ENCODE data around the gene CAMTA1. TPM values are rescaled to one million over a fixed set of nuclear protein-coding genes. Genes with fewer than 3 reads are reported as not detected.

The CAMTA1 gene
- total RNA-seq, 4 donors from 2014 or later, result 86.3 to 170 (median 132) TPM

DNA sequence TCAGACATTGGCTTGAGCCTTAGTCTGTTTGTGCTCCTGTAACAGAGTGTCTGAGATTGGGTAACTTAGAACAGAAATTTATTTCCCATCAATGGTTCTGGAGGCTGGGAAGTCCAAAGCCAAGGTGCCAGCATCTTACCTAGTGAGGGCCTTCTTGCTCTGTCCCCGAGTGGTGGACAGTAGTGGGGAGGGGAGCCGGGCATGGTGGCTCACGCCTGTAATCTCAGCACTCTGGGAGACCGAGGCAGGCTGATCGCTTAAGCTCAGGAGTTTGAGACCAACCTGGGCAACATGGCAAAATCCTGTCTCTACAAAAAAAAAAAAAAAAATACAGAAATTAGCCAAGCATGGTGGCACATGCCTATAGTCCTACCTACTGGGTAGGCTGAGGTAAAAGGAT, 649.3 kb downstream of the CAMTA1 start:
- TF ChIP-seq POLR2A (IDR thresholded peaks at IDR 0.05) (no peak), POLR2AphosphoS5 (IDR thresholded peaks at IDR 0.05) (no peak), EP300 (IDR thresholded peaks at IDR 0.05) (no peak)
- TF ChIP-seq, protein P1, sequence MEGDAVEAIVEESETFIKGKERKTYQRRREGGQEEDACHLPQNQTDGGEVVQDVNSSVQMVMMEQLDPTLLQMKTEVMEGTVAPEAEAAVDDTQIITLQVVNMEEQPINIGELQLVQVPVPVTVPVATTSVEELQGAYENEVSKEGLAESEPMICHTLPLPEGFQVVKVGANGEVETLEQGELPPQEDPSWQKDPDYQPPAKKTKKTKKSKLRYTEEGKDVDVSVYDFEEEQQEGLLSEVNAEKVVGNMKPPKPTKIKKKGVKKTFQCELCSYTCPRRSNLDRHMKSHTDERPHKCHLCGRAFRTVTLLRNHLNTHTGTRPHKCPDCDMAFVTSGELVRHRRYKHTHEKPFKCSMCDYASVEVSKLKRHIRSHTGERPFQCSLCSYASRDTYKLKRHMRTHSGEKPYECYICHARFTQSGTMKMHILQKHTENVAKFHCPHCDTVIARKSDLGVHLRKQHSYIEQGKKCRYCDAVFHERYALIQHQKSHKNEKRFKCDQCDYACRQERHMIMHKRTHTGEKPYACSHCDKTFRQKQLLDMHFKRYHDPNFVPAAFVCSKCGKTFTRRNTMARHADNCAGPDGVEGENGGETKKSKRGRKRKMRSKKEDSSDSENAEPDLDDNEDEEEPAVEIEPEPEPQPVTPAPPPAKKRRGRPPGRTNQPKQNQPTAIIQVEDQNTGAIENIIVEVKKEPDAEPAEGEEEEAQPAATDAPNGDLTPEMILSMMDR (IDR thresholded peaks at IDR 0.05), result no peak
- H3K9me3 ChIP-seq, result peaks cover 0 to 7% (median 0%) of the 10 kb centered on the region in 3 donors
- H3K36me3 ChIP-seq, result no peaks in the 10 kb centered on the region
- no peak overlapping the region for H3K4me3 ChIP-seq
- H3K27ac ChIP-seq, result no peak overlapping the region
- H3K4me1 ChIP-seq, result no peaks in the 10 kb centered on the region
- no peaks in the 10 kb centered on the region for H3K27me3 ChIP-seq
- no CpG with 5 or more reads among the region's 5 CpGs for WGBS, 2 donors (ENCODE audit: low coverage in 1 of 2)
- ATAC-seq, result no peak

DNA sequence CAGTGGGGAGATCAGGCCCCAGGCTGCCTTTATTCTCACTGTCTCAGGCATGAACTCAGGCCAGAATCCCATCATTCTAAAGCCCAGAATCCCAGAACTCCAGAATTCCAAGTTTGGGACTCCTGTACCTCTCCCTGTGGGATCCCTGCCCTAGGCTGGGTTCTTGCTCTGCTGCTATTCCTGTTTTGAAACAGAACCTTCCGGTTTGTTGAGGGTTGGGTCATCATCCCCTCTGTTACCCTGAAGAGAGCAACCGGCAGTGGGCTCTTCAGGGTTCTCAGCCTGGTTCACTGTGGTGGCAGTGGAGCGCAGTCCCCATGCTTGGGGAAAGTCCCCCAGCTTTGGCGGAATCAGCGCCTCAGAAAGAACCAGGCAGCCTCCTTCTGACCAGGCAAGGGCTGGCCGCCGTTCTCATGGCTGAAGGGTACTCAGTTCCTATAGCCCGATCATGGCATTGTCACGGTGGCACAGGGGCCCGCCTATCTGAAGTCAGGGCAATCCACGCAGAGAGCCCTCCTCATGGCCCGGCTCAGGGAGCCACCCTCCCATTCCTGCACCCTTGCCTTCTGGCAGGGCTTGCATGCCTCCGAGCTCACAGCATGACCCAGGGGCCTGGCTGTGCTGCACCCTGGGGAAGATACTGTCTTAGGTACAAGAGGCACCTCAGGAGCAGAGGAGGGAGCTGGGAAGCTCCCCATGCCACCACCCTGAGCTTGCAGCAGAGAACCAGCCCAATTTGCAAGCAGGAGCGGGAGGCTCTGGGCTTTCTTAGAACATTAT, 650.2 kb downstream of the CAMTA1 start:
- Histone ChIP-seq H3K36me3 (no peaks in the 10 kb centered on the region), H3K4me3 (no peak overlapping the region), H3K27me3 (no peaks in the 10 kb centered on the region), H3K27ac (no peak overlapping the region), H3K4me1 (no peaks in the 10 kb centered on the region), H3K9me3 (peaks cover 0 to 7% (median 0%) of the 10 kb centered on the region in 3 donors)
- TF ChIP-seq POLR2AphosphoS5 (IDR thresholded peaks at IDR 0.05) (no peak), EP300 (IDR thresholded peaks at IDR 0.05) (no peak), POLR2A (IDR thresholded peaks at IDR 0.05) (no peak)
- TF ChIP-seq, protein P1 (IDR thresholded peaks at IDR 0.05), result no peak
- 100% methylated on average over 3 of the region's 14 CpGs; no CpG with 5 or more reads in 1 of the 2 donors for WGBS, 2 donors (ENCODE audit: low coverage in 1 of 2)
- no peak for ATAC-seq

DNA sequence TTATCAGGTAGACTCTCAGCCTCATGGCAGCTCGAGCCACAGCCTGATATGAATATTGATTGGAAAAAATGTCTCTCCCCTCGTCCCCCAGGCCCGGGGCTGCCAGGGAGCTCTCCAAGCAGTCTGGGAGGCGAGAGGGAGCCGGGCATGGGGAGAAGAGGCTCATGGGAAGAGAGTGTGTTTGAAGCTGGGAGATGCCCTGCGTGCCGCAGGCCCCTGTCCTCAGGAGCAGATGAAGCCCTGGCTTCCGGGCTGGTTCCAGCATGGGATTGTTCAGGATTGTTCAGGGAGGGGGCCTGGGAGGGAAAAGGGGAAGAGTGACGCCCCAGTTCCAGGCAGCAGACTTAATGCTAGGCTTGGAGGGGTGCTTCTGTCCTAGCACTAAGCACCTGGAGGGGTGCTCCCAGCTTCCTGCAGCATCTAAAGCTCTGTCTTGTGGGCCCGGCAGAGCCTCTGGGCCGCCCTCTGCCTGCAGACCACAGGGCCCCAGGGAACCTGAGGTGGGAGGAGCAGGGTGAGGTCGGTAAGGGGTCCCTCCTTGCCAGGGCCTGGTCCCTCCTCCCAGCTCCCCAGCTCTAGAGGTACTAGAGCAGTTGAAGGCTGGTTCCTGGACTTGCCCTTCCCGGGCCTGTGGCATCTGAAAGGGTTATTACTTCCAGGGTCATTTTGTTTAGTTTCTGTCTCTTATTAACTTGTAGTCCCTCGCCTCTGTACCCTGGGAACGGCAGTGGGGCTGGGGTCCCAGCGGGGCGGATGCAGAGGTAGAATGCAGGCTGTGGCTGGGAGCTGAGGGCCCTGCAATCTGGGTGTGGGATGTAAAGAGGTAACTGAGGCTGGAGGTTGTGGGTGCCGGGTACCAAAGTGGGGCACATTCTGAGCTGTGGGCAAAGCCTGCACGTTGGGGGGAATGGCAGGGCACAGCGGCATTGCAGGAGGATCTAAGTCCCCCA, 651.1 kb downstream of the CAMTA1 start:
- Histone ChIP-seq H3K4me3 (no peak overlapping the region), H3K36me3 (no peaks in the 10 kb centered on the region), H3K4me1 (no peaks in the 10 kb centered on the region), H3K9me3 (peaks cover 0 to 7% (median 0%) of the 10 kb centered on the region in 3 donors), H3K27me3 (no peaks in the 10 kb centered on the region), H3K27ac (no peak overlapping the region)
- no peak for ATAC-seq
- TF ChIP-seq, protein P1 (IDR thresholded peaks at IDR 0.05), result no peak
- TF ChIP-seq EP300 (IDR thresholded peaks at IDR 0.05) (no peak), POLR2A (IDR thresholded peaks at IDR 0.05) (no peak), POLR2AphosphoS5 (IDR thresholded peaks at IDR 0.05) (no peak)
- WGBS, 2 donors (ENCODE audit: low coverage in 1 of 2), result 86 to 89% methylated on average over 4 of the region's 20 CpGs

DNA sequence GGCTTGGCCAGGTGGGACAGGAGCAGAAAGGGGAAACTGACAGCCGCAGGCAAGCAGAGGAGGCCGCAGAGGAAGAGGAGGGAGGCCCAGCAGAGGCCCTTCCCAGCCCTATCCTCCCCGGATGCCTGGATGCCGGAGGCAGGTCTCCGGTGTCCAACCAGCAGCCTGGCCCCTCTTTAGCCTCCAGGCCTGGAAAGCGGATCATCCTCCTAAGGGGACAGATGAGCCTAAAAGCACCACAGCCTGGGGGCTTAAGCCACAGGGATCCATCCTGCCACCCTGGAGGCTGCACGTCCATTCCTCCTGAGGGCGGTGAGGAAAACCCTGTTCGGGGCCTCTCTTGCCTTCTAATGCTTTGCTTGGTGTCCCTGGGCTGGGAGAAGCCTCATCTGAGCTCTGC, 651.8 kb downstream of the CAMTA1 start:
- ATAC-seq, result no peak
- peaks cover 0 to 7% (median 0%) of the 10 kb centered on the region in 3 donors for H3K9me3 ChIP-seq
- H3K27ac ChIP-seq, result no peak overlapping the region
- no peak overlapping the region for H3K4me3 ChIP-seq
- WGBS, 2 donors (ENCODE audit: low coverage in 1 of 2), result 50 to 100% methylated on average over 1 to 2 of the region's 9 CpGs
- no peaks in the 10 kb centered on the region for H3K36me3 ChIP-seq
- TF ChIP-seq, protein P1 (IDR thresholded peaks at IDR 0.05), result no peak
- TF ChIP-seq EP300 (IDR thresholded peaks at IDR 0.05), result no peak
- no peak for TF ChIP-seq POLR2A (IDR thresholded peaks at IDR 0.05)
- no peak for TF ChIP-seq POLR2AphosphoS5 (IDR thresholded peaks at IDR 0.05)
- no peaks in the 10 kb centered on the region for H3K4me1 ChIP-seq
- H3K27me3 ChIP-seq, result no peaks in the 10 kb centered on the region
